Fibroblast of mammary gland (primary cell): ENCODE measurements around the gene SLC36A3.

Experiments
- DNase-seq: peaks from one replicate; pipeline ENCODE4 v3.0.0-alpha.2; 2010; ENCODE audit warnings: low read depth
- H3K4me3 ChIP-seq: 2 replicates; pipeline ENCODE4 v1.5.1; 2011; ENCODE audit warnings: low read depth, mild to moderate bottlenecking, low read length, moderate library complexity; ENCODE audit not compliant: control insufficient read depth
- CTCF ChIP-seq: conservative IDR thresholded peaks from 2 replicates; pipeline ENCODE4 v1.5.1; 2011; ENCODE audit warnings: low read depth, low read length, inconsistent platforms; ENCODE audit not compliant: control insufficient read depth, insufficient read depth

The SLC36A3 gene

GRCh38 chr5:151295138-151295537 lies 8.4 kb downstream of the SLC36A3 start:
- no peak overlapping the region for H3K4me3 ChIP-seq
- no peak for TF ChIP-seq CTCF
- peak; percentile 45 for DNase-seq

DNA sequence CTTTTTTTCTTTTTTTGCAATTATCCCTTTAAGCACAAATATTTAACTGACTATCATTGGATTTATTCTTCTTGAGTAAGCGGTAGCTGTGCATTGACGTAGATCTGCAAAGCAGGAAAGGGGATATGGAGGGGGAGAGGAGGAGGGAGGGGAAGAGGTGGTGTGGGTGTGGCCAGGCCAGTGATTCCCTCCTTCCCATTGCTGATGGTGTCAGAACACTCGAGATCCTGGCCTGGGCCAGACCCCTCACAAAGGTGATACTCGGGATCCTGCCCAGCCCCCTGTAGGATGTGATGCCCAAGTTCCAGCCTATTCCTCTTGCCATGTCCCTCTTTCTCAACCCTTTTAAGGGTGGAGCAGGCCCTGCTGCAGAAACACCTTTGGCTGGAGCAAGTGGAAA lies 9.9 kb downstream of the SLC36A3 start:
- no peak overlapping the region for H3K4me3 ChIP-seq
- no peak for DNase-seq
- TF ChIP-seq CTCF = no peak

DNA sequence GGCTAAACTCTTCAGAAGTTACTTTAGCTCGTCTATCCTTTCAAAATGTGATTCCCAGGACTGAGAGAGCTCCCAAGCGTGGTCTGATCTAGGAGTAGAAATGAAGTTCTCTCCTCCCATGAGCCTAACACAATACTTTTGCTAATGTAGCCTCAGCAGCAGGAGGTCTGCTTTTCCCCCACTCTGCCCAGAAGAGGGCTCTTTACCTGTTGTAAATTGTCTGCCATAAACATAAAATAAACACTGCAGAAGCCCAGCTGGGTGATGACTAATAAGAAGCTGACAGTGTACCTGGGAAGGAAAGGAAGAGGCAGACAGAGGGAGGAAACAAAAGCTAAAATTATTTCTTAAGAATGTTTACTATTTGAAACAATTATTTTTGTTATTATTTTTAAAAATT lies 15.4 kb downstream of the SLC36A3 start:
- H3K4me3 ChIP-seq = no peak overlapping the region
- no peak for DNase-seq
- no peak for TF ChIP-seq CTCF

- no peak for DNase-seq
- no peak for TF ChIP-seq CTCF
- H3K4me3 ChIP-seq = no peak overlapping the region
These were observed 17.3 kb downstream of the SLC36A3 start for GRCh38 chr5:151286246-151286645.

DNA sequence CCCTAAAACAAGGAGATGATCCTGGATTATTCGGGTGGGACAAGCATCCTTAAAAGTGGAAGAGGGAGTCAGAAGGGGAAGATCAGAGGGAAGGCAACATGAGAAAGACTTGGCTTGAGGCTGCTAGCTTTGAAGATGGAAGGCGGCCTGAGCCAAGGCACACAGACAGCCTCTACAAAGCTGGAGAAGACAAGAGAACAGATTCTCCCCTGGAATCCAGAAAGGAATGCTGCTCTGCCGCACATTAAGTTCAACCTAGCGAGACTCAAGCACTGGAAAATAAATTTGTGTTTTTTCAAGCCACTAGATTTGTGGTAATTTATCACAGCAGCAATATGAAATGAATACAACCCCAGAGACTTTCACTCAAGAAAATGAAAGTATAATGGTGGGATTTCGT lies 17.9 kb downstream of the SLC36A3 start:
- TF ChIP-seq CTCF = no peak
- H3K4me3 ChIP-seq = no peak overlapping the region
- no peak for DNase-seq

- no peak overlapping the region for H3K4me3 ChIP-seq
- peak; percentile 38 for TF ChIP-seq CTCF
- no peak for DNase-seq
These were observed 19.1 kb downstream of the SLC36A3 start for GRCh38 chr5:151284392-151284967.
